Left lung (tissue), 14 donors: ENCODE measurements around the gene RNF38. TPM values are rescaled to one million over a fixed set of nuclear protein-coding genes. Genes with fewer than 3 reads are reported as not detected.
"Not testable (repeated sequence)": the region's sequence is repeated elsewhere in the genome, so short reads cannot be mapped to it uniquely, and the experiment has no call there.

ENCODE experiments used
- ATAC-seq: fragments of 200-7000 bp; cut with Tn5 transposase; one replicate; pipeline ENCODE4 v1.9.1; 2020; ENCODE audit warnings: moderate library complexity
- DNase-seq, 4 donors: peaks; one replicate each; pipeline ENCODE4 v3.0.0-alpha.2; 2013 to 2020
- H3K27ac ChIP-seq, 2 donors: fragments of 200-600 bp; sonication (generic) in 1 of 2; one replicate each; pipeline versions ENCODE4 v1.5.0 to v1.8.0; 2020 to 2021
- H3K27me3 ChIP-seq, 2 donors: fragments of 200-600 bp; sonication (generic) in 1 of 2; one replicate each; pipeline versions ENCODE4 v1.5.0 to v1.8.0; 2020 to 2021
- H3K36me3 ChIP-seq, 2 donors: fragments of 200-600 bp; sonication (generic) in 1 of 2; one replicate each; pipeline versions ENCODE4 v1.5.0 to v1.8.0; 2020 to 2021
- H3K4me1 ChIP-seq, 2 donors: fragments of 200-600 bp; one replicate each; pipeline ENCODE4 v1.8.0; 2021
- H3K4me3 ChIP-seq, 2 donors: fragments of 200-600 bp; sonication (generic) in 1 of 2; one replicate each; pipeline versions ENCODE4 v1.5.0 to v1.8.0; 2020 to 2021; ENCODE audit warnings: mild to moderate bottlenecking in 1 of 2
- H3K9me3 ChIP-seq, 2 donors: fragments of 200-600 bp; sonication (generic) in 1 of 2; one replicate each; pipeline versions ENCODE4 v1.5.0 to v1.8.0; 2020 to 2021
- CTCF ChIP-seq, 2 donors: fragments of 200-600 bp; sonication (generic) in 1 of 2; IDR thresholded peaks; one replicate each; pipeline versions ENCODE4 v1.5.0 to v1.8.0; 2021; ENCODE audit warnings: antibody characterized with exemption in 2 of 2
- intact Hi-C, 2 donors: fragments of 100-400 bp; cut with DNase I; formaldehyde crosslinking; loops; one replicate each; pipeline versions ENCODE4 v1.11.2 to v1.14.2; 2022
- long read RNA-seq, 12 donors: library from polyadenylated mRNA in 2 of 12; unstranded in 2 of 12; transcript quantifications; one replicate each; pipeline ENCODE4 v2.0.0 and lab custom pipeline, GENCODE V29; 2019 to 2026
- polyA plus RNA-seq, 6 donors: library from polyadenylated mRNA; unstranded; fragments of 120-200 nt; gene quantifications; one replicate each; pipeline ENCODE4 v1.2.1, GENCODE V29; 2013; ENCODE audit not compliant: insufficient read length in 6 of 6
- total RNA-seq, 2 donors: library from RNA; stranded (reverse); fragmentation: NEBNext Ultra II Directional; extraction: Animal tissue kit (Norgen Biotek cat#: 25700); gene quantifications; one replicate each; pipeline ENCODE4 v1.2.1, GENCODE V29; 2021
- donor health status: DM: no; HTN: yes; CAD: no.
- donor health status: DM: no; HTN: no; CAD: no.

The RNF38 gene
- total RNA-seq (10 to 100 TPM; 35.5 to 39.5 TPM), polyA plus RNA-seq (10 to 100 TPM; 36.6 to 47.2 (median 41.5) TPM)
- long read RNA-seq, donor 1, full-length matches to known transcripts, result 5 of 5 reads
- long read RNA-seq, donor 1, partial matches to known transcripts, result 0 of 5 reads
- long read RNA-seq, donor 1, other reads (novel, unspliced or antisense), result 0 of 5 reads
- long read RNA-seq, donor 2, full-length matches to known transcripts, result 2 of 2 reads
- long read RNA-seq, donor 2, partial matches to known transcripts, result 0 of 2 reads
- long read RNA-seq, donor 2, other reads (novel, unspliced or antisense), result 0 of 2 reads
- long read RNA-seq, donor 3, result 0 reads
- long read RNA-seq, donor 4, partial matches to known transcripts, result 0 of 1 reads
- long read RNA-seq, donor 4, other reads (novel, unspliced or antisense), result 1 of 1 reads
- long read RNA-seq, donor 5, full-length matches to known transcripts, result 1 of 1 reads
- long read RNA-seq, donor 5, partial matches to known transcripts, result 0 of 1 reads
- long read RNA-seq, donor 5, other reads (novel, unspliced or antisense), result 0 of 1 reads
- long read RNA-seq, donor 6, result 0 reads
- long read RNA-seq, donor 7, result 0 reads
- long read RNA-seq, donor 8, result 0 reads
- long read RNA-seq, donor 9, result 0 reads
- long read RNA-seq, donor 10, result 0 reads
- long read RNA-seq, donor 11, partial matches to known transcripts, result 0 of 1 reads
- long read RNA-seq, donor 11, other reads (novel, unspliced or antisense), result 0 of 1 reads
- long read RNA-seq, donor 12, result 0 reads

- Histone ChIP-seq H3K4me3 (peak within 1 kb of the TSS; percentile 78 to 94), H3K4me1 (peaks cover 19 to 44% of the 10 kb centered on the region in 2 donors), H3K27me3 (no peaks in the 10 kb centered on the region), H3K27ac (peak within 1 kb of the TSS; percentile 93 to 97), H3K36me3 (no peaks in the 10 kb centered on the region), H3K9me3 (no peaks in the 10 kb centered on the region)
- no peak for TF ChIP-seq CTCF (IDR thresholded peaks at IDR 0.05)
- DNase-seq (no peak), ATAC-seq (no peak)
- intact Hi-C loops, result no loop called here
These were observed at the start of gene RNF38 for GRCh38 chr9:36399980-36400331. RNF38 (minus strand) TSS chr9:36400269; CDS start chr9:36400108, 161 bp downstream.

- H3K36me3 ChIP-seq, H3K4me1 ChIP-seq, H3K9me3 ChIP-seq, intact Hi-C loops, H3K4me3 ChIP-seq, H3K27me3 ChIP-seq, ATAC-seq, DNase-seq, H3K27ac ChIP-seq: not testable (repeated sequence)
These were observed 48.5 kb upstream of the RNF38 start for GRCh38 chr9:36448555-36448954.

GRCh38 chr9:36448017-36448416 is 47.9 kb upstream of the RNF38 start:
- Histone ChIP-seq H3K4me3 (no peak overlapping the region), H3K4me1 (peaks cover 0 to 7% of the 10 kb centered on the region in 2 donors), H3K9me3 (no peaks in the 10 kb centered on the region), H3K36me3 (no peaks in the 10 kb centered on the region), H3K27ac (no peak overlapping the region), H3K27me3 (no peaks in the 10 kb centered on the region)
- no peak for TF ChIP-seq CTCF (IDR thresholded peaks at IDR 0.05)
- intact Hi-C loops, result no loop called here
- no peak for ATAC-seq
- DNase-seq, result no peak

- H3K4me1 ChIP-seq, H3K27me3 ChIP-seq, H3K4me3 ChIP-seq, H3K27ac ChIP-seq, ATAC-seq, H3K36me3 ChIP-seq, DNase-seq, H3K9me3 ChIP-seq, intact Hi-C loops: not testable (repeated sequence)
These were observed 46.6 kb upstream of the RNF38 start for GRCh38 chr9:36446678-36447077.

GRCh38 chr9:36445800-36446361 is 45.8 kb upstream of the RNF38 start:
- ATAC-seq (peak; percentile 57), DNase-seq (no peak)
- Histone ChIP-seq H3K27ac (no peak overlapping the region), H3K27me3 (no peaks in the 10 kb centered on the region), H3K36me3 (no peaks in the 10 kb centered on the region), H3K9me3 (no peaks in the 10 kb centered on the region), H3K4me3 (no peak overlapping the region), H3K4me1 (peaks cover 0 to 7% of the 10 kb centered on the region in 2 donors)
- intact Hi-C loops, result no loop called here
- no peak for TF ChIP-seq CTCF (IDR thresholded peaks at IDR 0.05)

GRCh38 chr9:36444203-36444602 is 44.1 kb upstream of the RNF38 start:
- ATAC-seq (no peak), DNase-seq (no peak)
- H3K27me3 ChIP-seq, result no peaks in the 10 kb centered on the region
- H3K4me3 ChIP-seq, result no peak overlapping the region
- no peak for TF ChIP-seq CTCF (IDR thresholded peaks at IDR 0.05)
- H3K27ac ChIP-seq, result no peak overlapping the region
- H3K9me3 ChIP-seq, result no peaks in the 10 kb centered on the region
- no peaks in the 10 kb centered on the region for H3K4me1 ChIP-seq
- intact Hi-C loops, result no loop called here
- H3K36me3 ChIP-seq, result no peaks in the 10 kb centered on the region
